Measurements from ENCODE around the gene VWC2L.

The VWC2L gene

GRCh38 chr2:214410128-214410775 lies 602 bp upstream of the VWC2L start:
- Mint-ChIP-seq H3K9me3 (ENCODE audit: low read depth) (no peaks in the 10 kb centered on the region), H3K36me3 (no peaks in the 10 kb centered on the region), H3K4me3 (no peak overlapping the region), H3K4me1 (ENCODE audit: low read depth) (no peaks in the 10 kb centered on the region), H3K27ac (no peak overlapping the region), H3K27me3 (no peaks in the 10 kb centered on the region)

- no peaks in the 10 kb centered on the region for H3K36me3 Mint-ChIP-seq
- no peak overlapping the region for H3K27ac Mint-ChIP-seq
- H3K4me1 Mint-ChIP-seq (ENCODE audit: low read depth): no peaks in the 10 kb centered on the region
- no peaks in the 10 kb centered on the region for H3K27me3 Mint-ChIP-seq
- no peaks in the 10 kb centered on the region for H3K9me3 Mint-ChIP-seq (ENCODE audit: low read depth)
- no peak overlapping the region for H3K4me3 Mint-ChIP-seq
Measured at GRCh38 chr2:214412679-214413078, 1.8 kb downstream of the VWC2L start.

- no peaks in the 10 kb centered on the region for H3K9me3 Mint-ChIP-seq (ENCODE audit: low read depth)
- H3K4me3 Mint-ChIP-seq: no peak overlapping the region
- no peaks in the 10 kb centered on the region for H3K36me3 Mint-ChIP-seq
- H3K27ac Mint-ChIP-seq: no peak overlapping the region
- H3K27me3 Mint-ChIP-seq: no peaks in the 10 kb centered on the region
- no peaks in the 10 kb centered on the region for H3K4me1 Mint-ChIP-seq (ENCODE audit: low read depth)
Measured at GRCh38 chr2:214436470-214436869, 25.6 kb downstream of the VWC2L start.

- Mint-ChIP-seq H3K4me3 (no peak overlapping the region), H3K4me1 (ENCODE audit: low read depth) (no peaks in the 10 kb centered on the region), H3K9me3 (ENCODE audit: low read depth) (peaks cover 4% of the 10 kb centered on the region), H3K36me3 (no peaks in the 10 kb centered on the region), H3K27ac (no peak overlapping the region), H3K27me3 (peaks cover 3% of the 10 kb centered on the region)
Measured at GRCh38 chr2:214450118-214450894, 39.5 kb downstream of the VWC2L start.

- H3K9me3 Mint-ChIP-seq (ENCODE audit: low read depth): peaks cover 4% of the 10 kb centered on the region
- no peaks in the 10 kb centered on the region for H3K36me3 Mint-ChIP-seq
- H3K4me3 Mint-ChIP-seq: no peak overlapping the region
- H3K27ac Mint-ChIP-seq: no peak overlapping the region
- no peaks in the 10 kb centered on the region for H3K4me1 Mint-ChIP-seq (ENCODE audit: low read depth)
- peaks cover 3% of the 10 kb centered on the region for H3K27me3 Mint-ChIP-seq
Measured at GRCh38 chr2:214451516-214452275, 40.8 kb downstream of the VWC2L start.

- Mint-ChIP-seq H3K4me1 (ENCODE audit: low read depth) (no peaks in the 10 kb centered on the region), H3K9me3 (ENCODE audit: low read depth) (no peaks in the 10 kb centered on the region), H3K4me3 (no peak overlapping the region), H3K36me3 (no peaks in the 10 kb centered on the region), H3K27me3 (peaks cover 1% of the 10 kb centered on the region), H3K27ac (no peak overlapping the region)
Measured at GRCh38 chr2:214465363-214466146, 54.7 kb downstream of the VWC2L start.

GRCh38 chr2:214469728-214470127 lies 58.9 kb downstream of the VWC2L start:
- no peak overlapping the region for H3K27ac Mint-ChIP-seq
- H3K4me1 Mint-ChIP-seq (ENCODE audit: low read depth): no peaks in the 10 kb centered on the region

GRCh38 chr2:214471382-214471781 lies 60.5 kb downstream of the VWC2L start:
- Mint-ChIP-seq H3K27me3 (no peaks in the 10 kb centered on the region), H3K9me3 (ENCODE audit: low read depth) (no peaks in the 10 kb centered on the region), H3K27ac (no peak overlapping the region), H3K4me1 (ENCODE audit: low read depth) (no peaks in the 10 kb centered on the region), H3K36me3 (no peaks in the 10 kb centered on the region), H3K4me3 (no peak overlapping the region)

More at GRCh38 chr2:214469728-214470127, 58.9 kb downstream of the VWC2L start:
- H3K27me3 Mint-ChIP-seq: peaks cover 1% of the 10 kb centered on the region
- H3K4me3 Mint-ChIP-seq: no peak overlapping the region
- H3K36me3 Mint-ChIP-seq: no peaks in the 10 kb centered on the region
- H3K9me3 Mint-ChIP-seq (ENCODE audit: low read depth): no peaks in the 10 kb centered on the region

- no peaks in the 10 kb centered on the region for H3K4me1 Mint-ChIP-seq (ENCODE audit: low read depth)
- no peaks in the 10 kb centered on the region for H3K36me3 Mint-ChIP-seq
- no peak overlapping the region for H3K4me3 Mint-ChIP-seq
- H3K27ac Mint-ChIP-seq: no peak overlapping the region
- H3K27me3 Mint-ChIP-seq: no peaks in the 10 kb centered on the region
- no peaks in the 10 kb centered on the region for H3K9me3 Mint-ChIP-seq (ENCODE audit: low read depth)
Measured at GRCh38 chr2:214471990-214472389, 61.1 kb downstream of the VWC2L start.

- H3K9me3 Mint-ChIP-seq (ENCODE audit: low read depth): no peaks in the 10 kb centered on the region
- H3K4me1 Mint-ChIP-seq (ENCODE audit: low read depth): no peaks in the 10 kb centered on the region
- H3K27me3 Mint-ChIP-seq: peaks cover 6% of the 10 kb centered on the region
- H3K27ac Mint-ChIP-seq: no peak overlapping the region
- H3K4me3 Mint-ChIP-seq: no peak overlapping the region
- no peaks in the 10 kb centered on the region for H3K36me3 Mint-ChIP-seq
Measured at GRCh38 chr2:214477305-214477704, 66.5 kb downstream of the VWC2L start.

- Mint-ChIP-seq H3K36me3 (no peaks in the 10 kb centered on the region), H3K4me3 (no peak overlapping the region), H3K27me3 (peaks cover 6% of the 10 kb centered on the region), H3K4me1 (ENCODE audit: low read depth) (no peaks in the 10 kb centered on the region), H3K9me3 (ENCODE audit: low read depth) (no peaks in the 10 kb centered on the region), H3K27ac (no peak overlapping the region)
Measured at GRCh38 chr2:214481204-214481603, 70.3 kb downstream of the VWC2L start.

- H3K36me3 Mint-ChIP-seq: no peaks in the 10 kb centered on the region
- H3K27me3 Mint-ChIP-seq: peaks cover 6% of the 10 kb centered on the region
- no peaks in the 10 kb centered on the region for H3K4me1 Mint-ChIP-seq (ENCODE audit: low read depth)
- no peaks in the 10 kb centered on the region for H3K9me3 Mint-ChIP-seq (ENCODE audit: low read depth)
- H3K4me3 Mint-ChIP-seq: no peak overlapping the region
- no peak overlapping the region for H3K27ac Mint-ChIP-seq
Measured at GRCh38 chr2:214482728-214483127, 71.9 kb downstream of the VWC2L start.

- Mint-ChIP-seq H3K27me3 (peaks cover 3% of the 10 kb centered on the region), H3K9me3 (ENCODE audit: low read depth) (no peaks in the 10 kb centered on the region), H3K36me3 (no peaks in the 10 kb centered on the region), H3K27ac (no peak overlapping the region), H3K4me1 (ENCODE audit: low read depth) (no peaks in the 10 kb centered on the region), H3K4me3 (no peak overlapping the region)
Measured at GRCh38 chr2:214484239-214484638, 73.4 kb downstream of the VWC2L start.

- no peaks in the 10 kb centered on the region for H3K9me3 Mint-ChIP-seq (ENCODE audit: low read depth)
- no peaks in the 10 kb centered on the region for H3K36me3 Mint-ChIP-seq
- H3K27ac Mint-ChIP-seq: no peak overlapping the region
- peaks cover 3% of the 10 kb centered on the region for H3K27me3 Mint-ChIP-seq
- no peaks in the 10 kb centered on the region for H3K4me1 Mint-ChIP-seq (ENCODE audit: low read depth)
- H3K4me3 Mint-ChIP-seq: no peak overlapping the region
Measured at GRCh38 chr2:214484701-214485100, 73.8 kb downstream of the VWC2L start.

Data from activated naive CD8-positive, alpha-beta T cell (primary cell).